K562 (cell line): Measurements from ENCODE around the gene MCIDAS. TPM values are rescaled to one million over a fixed set of nuclear protein-coding genes. Genes with fewer than 3 reads are reported as not detected.

Experiments used
- BACH1 ChIP-seq: fragments of 200-800 bp; sonication (Bioruptor generic); IDR thresholded peaks from 2 replicates; pipeline ENCODE4 v1.6.1; 2016; ENCODE audit warnings: missing genetic modification characterization, missing compliant biosample characterization
- C11orf30 ChIP-seq: fragments of 450-650 bp; IDR thresholded peaks from 2 replicates; pipeline ENCODE4 v1.6.1; 2016; ENCODE audit warnings: low read depth, mild to moderate bottlenecking
- CUX1 ChIP-seq: fragments of 200-800 bp; sonication (Bioruptor generic); IDR thresholded peaks from 2 replicates; pipeline ENCODE4 v1.6.1; 2016; ENCODE audit warnings: missing genetic modification characterization, missing compliant biosample characterization
- FOXA3 ChIP-seq, 2 experiments: fragments of 450-650 bp in 1 of 2; sonication (generic) in 1 of 2; formaldehyde crosslinking; IDR thresholded peaks in 1 of 2; conservative IDR thresholded peaks in 1 of 2; 2 replicates each; pipeline versions ENCODE4 v1.4.0 to v1.8.0; 2020 to 2022; ENCODE audit warnings: mild to moderate bottlenecking in 2 of 2, missing genetic modification reagents in 1 of 2
- MAFG ChIP-seq: fragments of 450-650 bp; conservative IDR thresholded peaks from 2 replicates; pipeline ENCODE4 v1.6.1; 2016; ENCODE audit warnings: missing genetic modification characterization, missing compliant biosample characterization
- NR2C1 ChIP-seq, 2 experiments: fragments of 450-650 bp; IDR thresholded peaks; 2 replicates each; pipeline ENCODE4 v1.6.1; 2017; ENCODE audit warnings: mild to moderate bottlenecking in 2 of 2, antibody characterized with exemption in 1 of 2, inconsistent platforms in 1 of 2, missing compliant biosample characterization in 1 of 2, missing genetic modification characterization in 1 of 2
- PRDM10 ChIP-seq: fragments of 450-650 bp; IDR thresholded peaks from 2 replicates; pipeline ENCODE4 v1.6.1; 2018; ENCODE audit not compliant: partially characterized antibody
- SREBF2 ChIP-seq: sonication (generic); formaldehyde crosslinking; IDR thresholded peaks from 2 replicates; pipeline ENCODE4 v1.4.0; 2020; ENCODE audit warnings: mild to moderate bottlenecking, missing genetic modification reagents
- ZBTB1 ChIP-seq: sonication (generic); formaldehyde crosslinking; IDR thresholded peaks from 2 replicates; pipeline ENCODE4 v1.8.1; 2023; ENCODE audit warnings: missing genetic modification reagents, low read depth, mild to moderate bottlenecking, borderline replicate concordance
- ZNF347 ChIP-seq: fragments of 450-650 bp; formaldehyde crosslinking; IDR thresholded peaks from 2 replicates; pipeline ENCODE4 v1.4.0; 2020; ENCODE audit warnings: low read depth, mild to moderate bottlenecking, moderate library complexity
- ZNF518B ChIP-seq: fragments of 250-450 bp; sonication (Bioruptor Pico); IDR thresholded peaks from 2 replicates; pipeline ENCODE4 v1.5.0; 2021; ENCODE audit warnings: mild to moderate bottlenecking, moderate library complexity
- polyA plus RNA-seq, 8 experiments: library from polyadenylated mRNA; depleted of rRNA in 4 of 8; stranded (reverse) in 5 of 8; unstranded in 3 of 8; fragments of >200 nt; fragmentation: Nextera tagmentation in 2 of 8; fragmentation: Illumina TruSeq in 1 of 8; extraction: Ambion mirVana in 2 of 8; extraction: Trizol in 1 of 8; gene quantifications; 2 replicates each; pipeline versions ENCODE4 v1.2.1 to v1.2.3, GENCODE V29; 2011 to 2014; ENCODE audit warnings: inconsistent platforms in 1 of 8, missing spikeins in 1 of 8
- total RNA-seq, 7 experiments: library from RNA; depleted of rRNA in 6 of 7; stranded (reverse); fragments of >200 nt in 6 of 7; fragmentation: Illumina TruSeq in 2 of 7; extraction: Trizol in 2 of 7; gene quantifications; 2 replicates each; pipeline versions ENCODE4 v1.2.1 to v1.2.3, GENCODE V29; 2011 to 2021; ENCODE audit warnings: low replicate concordance in 1 of 7
- TF ChIP-seq, protein P1 (sequence below): fragments of 450-650 bp; formaldehyde crosslinking; IDR thresholded peaks from 2 replicates; pipeline ENCODE4 v1.4.0; 2020; ENCODE audit warnings: mild to moderate bottlenecking, mixed read lengths

MCIDAS gene
- total and polyA plus RNA-seq, 9 of the 15 experiments (the other 6 are each of a cell fraction or from before 2014, with no cell fraction given) = 0.07 to 1.5 (median 0.69) TPM

- TF ChIP-seq C11orf30 (peak; percentile 93), ZNF518B (CRISPR knock-in tag) (no peak), BACH1 (no peak), ZNF347 (CRISPR knock-in tag) (no peak), FOXA3 (CRISPR knock-in tag; conservative IDR thresholded peaks at IDR 0.05 in 1 of 2, IDR thresholded peaks at IDR 0.05 in 1 of 2) (no peak), SREBF2 (CRISPR knock-in tag) (no peak), CUX1 (no peak), NR2C1 (IDR thresholded peaks at IDR 0.05) (no peak), NR2C1 (tag; IDR thresholded peaks at IDR 0.05) (no peak), ZBTB1 (CRISPR knock-in tag) (no peak), PRDM10 (no peak), MAFG (tag) (peak; percentile 86)
- TF ChIP-seq, protein P1, sequence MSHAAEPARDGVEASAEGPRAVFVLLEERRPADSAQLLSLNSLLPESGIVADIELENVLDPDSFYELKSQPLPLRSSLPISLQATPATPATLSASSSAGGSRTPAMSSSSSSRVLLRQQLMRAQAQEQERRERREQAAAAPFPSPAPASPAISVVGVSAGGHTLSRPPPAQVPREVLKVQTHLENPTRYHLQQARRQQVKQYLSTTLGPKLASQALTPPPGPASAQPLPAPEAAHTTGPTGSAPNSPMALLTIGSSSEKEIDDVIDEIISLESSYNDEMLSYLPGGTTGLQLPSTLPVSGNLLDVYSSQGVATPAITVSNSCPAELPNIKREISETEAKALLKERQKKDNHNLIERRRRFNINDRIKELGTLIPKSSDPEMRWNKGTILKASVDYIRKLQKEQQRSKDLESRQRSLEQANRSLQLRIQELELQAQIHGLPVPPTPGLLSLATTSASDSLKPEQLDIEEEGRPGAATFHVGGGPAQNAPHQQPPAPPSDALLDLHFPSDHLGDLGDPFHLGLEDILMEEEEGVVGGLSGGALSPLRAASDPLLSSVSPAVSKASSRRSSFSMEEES (CRISPR knock-in tag) = no peak
These were observed 54.0 kb downstream of the MCIDAS start, which contains the start of gene CDC20B (continued) for GRCh38 chr5:55172937-55173686.
